GM18861 (cell line): ENCODE results near the gene DDX10.

ENCODE experiments used
- ATAC-seq: cut with Tn5 transposase; IDR thresholded peaks from one replicate; pipeline ENCODE4 v1.9.1; 2021; ENCODE audit not compliant: unreplicated experiment

Gene DDX10

GRCh38 chr11:108929241-108929640, 264.4 kb downstream of the DDX10 start:
- no peak for ATAC-seq

- no peak for ATAC-seq
These were observed 266.3 kb downstream of the DDX10 start for GRCh38 chr11:108931168-108931567.

- no peak for ATAC-seq
These were observed 268.8 kb downstream of the DDX10 start for GRCh38 chr11:108933630-108934029.

- no peak for ATAC-seq
These were observed 269.4 kb downstream of the DDX10 start for GRCh38 chr11:108934289-108934688.

- no peak for ATAC-seq
These were observed 269.8 kb downstream of the DDX10 start for GRCh38 chr11:108934696-108935095.

- no peak for ATAC-seq
These were observed 272.9 kb downstream of the DDX10 start for GRCh38 chr11:108937746-108938145.

- ATAC-seq, result no peak
These were observed 273.7 kb downstream of the DDX10 start for GRCh38 chr11:108938604-108939003.

GRCh38 chr11:108939135-108939534, 274.3 kb downstream of the DDX10 start:
- ATAC-seq, result no peak

GRCh38 chr11:108943853-108944252, 279.0 kb downstream of the DDX10 start:
- ATAC-seq, result no peak

- ATAC-seq, result no peak
These were observed 279.8 kb downstream of the DDX10 start for GRCh38 chr11:108944471-108945178.

- no peak for ATAC-seq
These were observed 280.5 kb downstream of the DDX10 start for GRCh38 chr11:108945341-108945740.

- ATAC-seq, result no peak
These were observed 283.0 kb downstream of the DDX10 start for GRCh38 chr11:108947654-108948570.

- peak; percentile 41 for ATAC-seq
These were observed 293.7 kb downstream of the DDX10 start for GRCh38 chr11:108958368-108959104.

GRCh38 chr11:108959105-108959761, 294.4 kb downstream of the DDX10 start:
- ATAC-seq, result no peak

- ATAC-seq, result no peak
These were observed 295.0 kb downstream of the DDX10 start for GRCh38 chr11:108959874-108960273.

- no peak for ATAC-seq
These were observed 295.6 kb downstream of the DDX10 start for GRCh38 chr11:108960501-108960900.

GRCh38 chr11:108961095-108961494, 296.2 kb downstream of the DDX10 start:
- ATAC-seq, result no peak

- no peak for ATAC-seq
These were observed 298.2 kb downstream of the DDX10 start for GRCh38 chr11:108963118-108963517.

GRCh38 chr11:108965306-108966001, 300.6 kb downstream of the DDX10 start:
- no peak for ATAC-seq

GRCh38 chr11:108966206-108966605, 301.3 kb downstream of the DDX10 start:
- no peak for ATAC-seq
